HG03025 (cell line): ENCODE measurements around the gene SUGCT.
"Not testable (repeated sequence)": the region's sequence is repeated elsewhere in the genome, so short reads cannot be mapped to it uniquely, and the experiment has no call there.

Experiments used
- ATAC-seq: cut with Tn5 transposase; IDR thresholded peaks from one replicate; pipeline ENCODE4 v1.9.1; 2021; ENCODE audit warnings: mild to moderate bottlenecking, moderate library complexity; ENCODE audit not compliant: unreplicated experiment, low FRiP score

Gene SUGCT

DNA sequence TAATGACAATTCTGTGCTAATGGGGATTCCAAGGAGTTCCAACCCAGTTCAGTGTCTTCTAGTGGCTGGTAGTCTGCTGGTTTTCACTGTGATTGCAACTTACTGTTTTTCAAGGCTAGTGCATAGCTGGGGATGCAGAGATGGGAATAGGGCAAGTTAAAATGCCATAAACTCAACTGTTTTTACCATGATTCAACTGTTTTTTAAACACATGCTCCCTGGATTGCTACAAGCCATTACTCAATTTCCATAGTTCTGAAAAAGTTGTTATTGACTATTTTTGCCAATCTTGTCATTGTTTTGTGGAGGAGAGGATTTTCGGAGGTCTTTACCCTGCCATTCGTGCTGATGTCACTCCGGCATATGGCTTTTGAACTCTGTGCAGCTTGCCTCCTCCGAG lies 245.3 kb downstream of the SUGCT start:
- no peak for ATAC-seq

DNA sequence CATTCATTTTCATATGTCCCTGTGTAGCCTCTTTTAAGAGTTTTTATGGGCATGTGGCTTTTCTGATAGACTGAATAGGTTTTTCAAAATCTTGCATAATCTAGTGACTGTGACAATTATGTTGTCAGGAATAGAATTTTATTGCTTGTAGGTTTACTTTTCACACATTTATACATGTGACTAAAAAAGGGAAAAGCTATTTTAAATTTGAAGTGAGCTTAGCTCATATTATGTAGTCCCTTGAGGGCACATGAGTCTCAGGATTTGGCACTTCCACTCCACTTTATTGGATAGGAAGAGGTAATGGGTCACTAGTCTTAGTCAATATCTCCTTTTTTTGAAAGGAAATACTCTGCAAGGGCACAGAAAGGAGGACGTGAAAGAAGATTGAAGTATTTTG lies 247.3 kb downstream of the SUGCT start:
- no peak for ATAC-seq

DNA sequence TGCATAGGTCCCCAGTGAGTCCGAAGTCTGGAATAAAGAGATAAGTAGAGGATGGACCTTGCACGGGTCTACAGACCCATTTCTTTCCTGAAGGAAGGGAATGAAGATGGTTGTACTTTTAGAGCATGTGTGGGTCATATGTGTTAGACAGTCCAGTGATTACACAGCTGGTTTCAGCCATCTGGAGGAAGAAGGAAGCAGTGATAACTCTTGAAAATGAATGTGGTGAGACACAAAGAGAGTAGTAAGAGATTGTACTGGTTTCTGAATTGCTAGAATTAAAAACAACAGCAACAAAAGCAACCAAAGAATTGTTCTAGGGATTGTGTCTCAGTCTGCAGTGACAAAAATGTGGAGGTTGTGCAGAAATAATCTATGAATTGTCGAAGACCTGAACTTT lies 258.9 kb downstream of the SUGCT start:
- ATAC-seq, result no peak

- ATAC-seq, result no peak
Observed at GRCh38 chr7:40394400-40394799, 259.6 kb downstream of the SUGCT start.

DNA sequence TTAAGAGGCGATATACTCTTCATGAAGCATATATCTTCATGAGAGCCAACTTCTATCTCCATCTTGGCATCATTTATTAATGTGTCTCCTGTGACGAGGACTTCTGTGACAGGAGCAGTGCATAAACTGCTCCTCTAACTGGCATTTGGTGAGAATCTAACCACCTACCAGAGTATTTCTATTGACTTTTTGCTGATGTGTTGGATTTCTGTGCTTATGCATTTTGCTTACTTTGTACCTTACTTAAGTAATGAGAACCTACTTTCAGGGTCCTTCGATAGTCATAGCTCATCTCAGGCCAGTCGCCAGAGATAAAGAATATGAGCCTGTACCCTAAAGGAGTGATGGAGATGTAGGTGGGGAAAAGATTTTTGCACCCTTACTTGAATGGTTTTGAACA lies 265.7 kb downstream of the SUGCT start:
- ATAC-seq, result no peak

- no peak for ATAC-seq
Observed at GRCh38 chr7:40401406-40401805, 266.6 kb downstream of the SUGCT start.

GRCh38 chr7:40402661-40403060 lies 267.9 kb downstream of the SUGCT start:
- ATAC-seq, result no peak

GRCh38 chr7:40403703-40404476 lies 269.1 kb downstream of the SUGCT start:
- ATAC-seq, result no peak

DNA sequence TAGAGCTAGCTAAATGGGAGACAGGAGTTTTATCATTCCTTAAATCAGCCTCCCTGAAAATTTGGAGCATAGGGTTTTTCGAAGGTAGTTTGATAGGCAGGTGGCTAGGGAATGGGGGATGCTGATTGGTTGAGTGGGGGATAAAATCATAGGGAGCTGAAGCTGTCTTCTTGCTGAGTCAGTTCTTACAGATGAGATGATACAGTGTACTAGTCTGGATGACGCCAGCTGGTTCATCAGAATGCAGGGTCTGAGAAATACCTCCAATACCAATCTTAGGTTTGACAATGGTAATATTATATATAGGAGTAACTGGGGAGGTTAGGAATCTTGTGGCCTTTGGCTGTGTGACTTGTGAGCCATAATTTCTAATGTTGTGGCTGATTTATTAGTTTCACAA lies 271.2 kb downstream of the SUGCT start:
- no peak for ATAC-seq

DNA sequence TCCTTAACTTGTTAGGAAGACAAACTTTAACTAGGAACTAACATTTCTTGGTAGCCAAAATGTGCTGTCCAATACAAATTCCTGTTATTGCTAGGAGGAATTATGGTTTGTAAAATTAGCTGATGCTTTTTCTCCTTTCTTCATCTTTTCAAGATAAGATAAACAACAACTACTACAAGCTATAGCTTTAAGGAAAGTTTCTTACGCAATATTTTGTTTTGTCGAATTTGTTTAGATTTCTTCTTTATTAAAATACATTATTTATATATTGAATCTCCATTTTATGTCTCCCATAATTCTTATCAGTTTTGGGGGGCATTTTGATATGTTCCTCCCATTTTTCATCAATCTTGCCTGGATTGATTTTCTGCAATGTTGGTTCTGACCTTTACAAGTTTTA lies 277.5 kb downstream of the SUGCT start:
- no peak for ATAC-seq

- ATAC-seq, result not testable (repeated sequence)
Observed at GRCh38 chr7:40414704-40415103, 279.9 kb downstream of the SUGCT start.

- ATAC-seq, result no peak
Observed at GRCh38 chr7:40418448-40418847, 283.6 kb downstream of the SUGCT start.

GRCh38 chr7:40418983-40419382 lies 284.2 kb downstream of the SUGCT start:
- no peak for ATAC-seq

- ATAC-seq, result no peak
Observed at GRCh38 chr7:40419806-40420205, 285.0 kb downstream of the SUGCT start.

- no peak for ATAC-seq
Observed at GRCh38 chr7:40421433-40421832, 286.6 kb downstream of the SUGCT start.

DNA sequence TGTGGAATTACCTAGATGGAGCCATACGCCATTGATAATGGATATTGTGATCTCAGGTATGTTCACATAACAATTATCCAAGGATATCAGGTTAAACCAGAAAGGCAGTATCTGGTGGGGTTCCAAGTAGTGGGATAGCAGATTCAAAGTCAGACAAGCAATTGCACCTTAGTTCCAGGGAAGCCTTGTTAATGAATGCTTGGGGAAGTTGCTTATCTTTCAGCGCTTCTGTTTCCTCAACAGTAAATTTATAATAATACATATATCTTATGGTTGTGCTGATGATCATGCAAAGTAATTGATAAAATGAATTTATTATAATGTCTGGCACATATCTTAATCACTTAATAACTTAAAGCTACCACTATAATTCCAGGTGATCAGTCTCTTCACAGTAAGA lies 290.9 kb downstream of the SUGCT start:
- no peak for ATAC-seq

DNA sequence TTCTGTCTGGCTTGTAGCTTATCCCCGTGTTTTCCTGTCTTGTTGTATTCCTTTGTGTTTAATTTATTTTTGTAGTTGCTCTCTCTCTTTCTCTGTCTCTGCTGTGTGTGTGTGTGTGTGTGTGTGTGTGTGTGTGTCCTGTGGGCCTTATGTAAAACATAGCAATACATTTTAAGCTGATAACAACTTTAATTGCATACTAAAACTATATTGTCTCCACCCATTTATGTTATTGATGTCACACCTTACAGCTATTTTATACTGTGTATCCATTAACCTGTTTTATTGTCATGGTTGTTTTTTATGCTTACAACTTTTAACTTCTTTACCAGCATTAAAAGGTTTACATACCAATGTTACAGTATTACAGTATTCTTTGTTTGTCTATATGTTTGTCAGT lies 293.6 kb downstream of the SUGCT start:
- ATAC-seq, result no peak

DNA sequence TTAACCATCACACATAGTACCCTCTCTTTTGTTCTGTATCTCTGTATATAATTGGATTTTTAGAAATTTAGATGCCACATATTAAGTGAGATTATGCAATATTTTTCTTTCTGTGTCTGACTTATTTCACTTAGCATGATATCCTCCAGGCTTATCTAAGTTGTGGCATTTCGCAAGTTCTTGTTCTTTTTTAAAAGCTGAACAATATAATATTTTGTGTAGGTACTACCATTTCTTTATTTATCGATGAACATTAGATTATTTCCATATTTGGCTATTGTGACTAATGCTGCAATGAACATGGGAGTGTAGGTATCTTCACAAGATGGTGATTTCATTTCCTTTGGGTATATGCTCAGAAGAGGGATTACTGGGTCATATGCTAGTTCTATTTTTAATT lies 295.0 kb downstream of the SUGCT start:
- no peak for ATAC-seq

- no peak for ATAC-seq
Observed at GRCh38 chr7:40432046-40432445, 297.2 kb downstream of the SUGCT start.

DNA sequence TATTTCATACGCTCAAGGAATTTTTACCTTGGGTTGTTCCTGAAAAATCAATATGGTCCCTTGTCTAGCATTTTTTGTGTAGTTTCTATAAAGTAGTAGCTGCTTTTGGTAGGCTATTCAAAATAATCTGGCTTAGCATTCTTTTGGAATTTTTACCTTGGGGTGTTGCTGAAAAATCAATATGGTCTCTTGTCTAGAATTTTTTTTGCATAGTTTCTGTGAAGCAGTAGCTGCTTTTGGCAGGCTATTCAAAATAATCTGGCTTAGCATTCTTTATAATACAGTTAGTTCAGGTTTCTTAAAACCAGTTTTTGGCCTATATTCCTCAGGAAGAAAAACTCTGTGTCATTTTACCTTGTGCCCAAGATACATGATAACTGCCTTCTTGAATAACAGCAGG lies 301.9 kb downstream of the SUGCT start:
- no peak for ATAC-seq

GRCh38 chr7:40437498-40437897 lies 302.7 kb downstream of the SUGCT start:
- ATAC-seq, result no peak

DNA sequence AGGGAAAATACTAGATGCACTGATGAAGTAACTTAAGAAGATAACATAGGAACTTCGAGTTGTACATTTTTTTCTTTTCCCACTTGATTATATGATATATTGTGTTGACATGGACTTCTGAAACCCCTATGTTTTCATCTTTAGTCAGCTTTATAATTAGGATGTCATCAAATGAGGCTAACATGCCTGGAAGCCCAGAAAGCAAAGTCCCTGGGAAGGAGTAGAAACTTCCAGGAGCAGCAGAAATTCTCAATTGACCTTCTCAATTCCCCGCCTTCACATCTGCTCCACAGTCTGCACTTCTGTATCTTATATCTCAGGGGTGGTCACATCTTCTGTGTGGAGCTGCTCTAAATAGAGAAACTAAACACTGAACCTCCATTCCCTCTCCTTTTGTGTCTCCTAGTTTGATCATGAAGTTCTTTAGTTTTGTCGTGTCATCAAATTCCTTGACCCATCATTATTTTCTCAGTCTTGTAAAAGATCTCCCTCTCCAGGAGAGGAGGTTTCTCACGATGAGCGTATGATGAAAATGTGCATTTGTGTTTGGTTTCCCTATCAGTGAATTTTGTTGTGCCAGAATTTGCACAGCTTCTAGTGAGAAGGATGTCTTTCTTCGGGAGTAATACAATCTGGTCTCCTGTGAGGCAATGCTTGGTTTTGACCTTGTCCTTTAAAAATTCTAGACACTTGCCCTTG lies 303.3 kb downstream of the SUGCT start:
- ATAC-seq, result no peak
